ENCODE data around the gene ADAMTSL2.
"Not testable (repeated sequence)": the region's sequence is repeated elsewhere in the genome, so short reads cannot be mapped to it uniquely, and the experiment has no call there.

ADAMTSL2 gene

GRCh38 chr9:133560944-133561343 is 26.4 kb downstream of the ADAMTSL2 start:
- DNase-seq = no peak

DNA sequence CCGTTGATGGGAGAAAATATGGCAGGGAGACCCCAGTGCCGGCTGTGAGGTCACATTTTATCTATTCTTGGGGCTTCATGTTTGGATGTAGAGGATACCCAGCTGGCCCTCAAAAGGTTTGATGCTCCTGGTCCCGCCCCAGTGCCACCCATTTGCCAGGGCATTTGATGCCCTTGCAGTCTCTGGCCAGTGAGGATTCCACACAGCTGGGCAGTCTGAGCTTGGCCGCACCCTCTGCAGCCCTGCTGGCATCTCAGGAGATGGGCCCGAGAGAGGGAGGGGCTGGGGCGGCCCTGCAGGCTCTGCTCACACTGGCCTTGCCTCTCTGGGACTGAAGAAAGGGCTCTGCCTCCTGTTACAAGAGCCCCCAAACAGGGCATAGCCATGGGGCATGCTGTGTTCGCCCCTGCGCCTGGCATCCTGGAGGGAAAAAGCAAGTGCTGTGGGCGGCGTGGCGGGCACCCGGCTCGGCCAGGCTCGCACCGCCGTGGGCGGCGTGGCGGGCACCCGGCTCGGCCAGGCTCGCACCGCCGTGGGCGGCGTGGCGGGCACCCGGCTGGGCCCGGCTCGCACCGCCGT is 27.6 kb downstream of the ADAMTSL2 start:
- no peak for DNase-seq

- DNase-seq = no peak
These were observed 28.2 kb downstream of the ADAMTSL2 start for GRCh38 chr9:133562611-133563290.

DNA sequence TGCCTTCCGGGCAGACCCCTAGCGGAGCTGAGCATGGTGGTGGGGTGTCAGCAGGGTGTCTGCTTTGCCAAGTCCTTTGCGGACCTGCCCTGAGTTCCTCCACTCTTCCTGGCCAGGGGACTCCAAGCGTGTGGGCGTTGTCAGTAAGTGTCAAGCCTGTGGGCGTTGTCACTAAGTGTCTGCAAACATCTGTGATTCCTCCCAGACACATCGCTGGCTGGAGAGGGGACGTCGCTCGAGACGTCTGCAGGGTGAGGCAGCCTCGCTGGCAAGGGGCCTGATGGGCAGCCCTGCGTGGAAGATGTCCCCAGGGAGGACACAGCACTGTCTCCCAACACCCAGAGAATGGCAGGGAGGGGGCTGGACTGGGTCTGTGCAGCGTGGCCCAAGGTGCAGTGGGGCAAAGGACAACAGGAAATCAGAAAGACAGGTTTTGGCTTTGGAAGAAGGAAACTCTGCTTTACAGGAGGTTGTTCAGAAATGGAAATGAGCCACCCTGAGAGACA is 28.8 kb downstream of the ADAMTSL2 start:
- no peak for DNase-seq

DNA sequence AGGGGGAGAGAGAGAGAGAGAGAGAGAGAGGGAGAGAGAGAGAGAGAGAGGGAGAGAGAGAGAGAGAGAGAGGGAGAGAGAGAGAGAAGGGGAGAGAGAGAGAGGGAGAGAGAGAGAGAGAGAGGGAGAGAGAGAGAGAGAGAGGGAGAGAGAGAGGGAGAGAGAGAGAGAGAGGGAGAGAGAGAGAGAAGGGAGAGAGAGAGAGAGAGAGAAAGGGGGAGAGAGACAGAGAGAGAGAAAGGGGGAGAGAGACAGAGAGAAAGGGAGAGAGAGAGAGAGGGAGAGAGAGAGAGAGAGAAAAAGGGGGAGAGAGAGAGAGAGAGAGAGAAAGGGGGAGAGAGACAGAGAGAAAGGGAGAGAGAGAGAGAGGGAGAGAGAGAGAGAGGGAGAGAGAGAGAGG is 29.3 kb downstream of the ADAMTSL2 start:
- DNase-seq = not testable (repeated sequence)

DNA sequence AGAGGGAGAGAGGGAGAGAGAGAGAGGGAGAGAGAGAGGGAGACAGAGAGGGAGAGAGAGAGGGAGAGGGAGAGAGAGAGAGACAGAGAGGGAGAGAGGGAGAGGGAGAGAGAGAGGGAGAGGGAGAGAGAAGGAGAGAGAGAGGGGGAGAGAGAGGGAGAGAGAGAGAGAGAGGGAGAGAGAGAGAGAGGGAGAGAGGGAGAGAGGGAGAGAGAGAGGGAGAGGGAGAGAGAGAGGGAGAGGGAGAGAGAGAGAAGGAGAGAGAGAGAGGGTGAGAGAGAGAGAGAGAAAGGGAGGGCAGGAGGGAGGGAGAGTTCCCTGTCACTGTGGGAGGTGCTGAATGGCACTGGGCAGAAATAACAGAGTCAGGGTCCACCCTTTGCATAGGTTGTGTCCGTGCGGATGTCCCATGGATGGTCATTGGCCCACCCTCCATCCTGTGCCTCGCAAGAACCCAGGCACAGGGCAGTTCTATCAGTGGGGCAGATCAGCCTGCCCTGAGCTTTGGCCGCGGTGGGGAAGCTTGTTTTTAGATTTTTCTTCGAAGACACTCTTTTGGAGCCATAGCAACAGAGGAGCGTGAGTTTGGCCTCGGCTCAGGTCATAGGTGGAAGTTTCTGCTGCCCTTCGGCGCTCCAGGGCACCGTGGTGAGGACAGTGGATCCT is 30.1 kb downstream of the ADAMTSL2 start:
- no peak for DNase-seq

- DNase-seq = no peak
These were observed 31.9 kb downstream of the ADAMTSL2 start for GRCh38 chr9:133566382-133566781.

DNA sequence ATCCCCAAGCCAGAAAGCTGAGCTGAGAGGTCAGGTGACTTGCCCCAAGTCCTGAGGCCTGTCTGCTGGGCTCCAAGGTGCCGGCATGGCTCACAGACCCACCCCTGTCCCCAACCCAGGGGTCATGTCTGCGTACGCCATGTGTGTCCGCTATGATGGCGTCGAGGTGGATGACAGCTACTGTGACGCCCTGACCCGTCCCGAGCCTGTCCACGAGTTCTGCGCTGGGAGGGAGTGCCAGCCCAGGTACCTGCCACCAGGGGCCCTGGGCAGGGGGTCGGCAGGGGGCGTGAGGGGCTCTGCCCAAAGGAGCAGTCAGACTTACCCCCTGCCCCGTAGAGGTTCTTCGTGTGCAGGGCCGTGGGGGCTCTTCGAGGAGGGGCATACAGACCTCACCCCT is 32.3 kb downstream of the ADAMTSL2 start:
- DNase-seq = no peak

GRCh38 chr9:133568186-133568585 is 33.7 kb downstream of the ADAMTSL2 start:
- DNase-seq = no peak

DNA sequence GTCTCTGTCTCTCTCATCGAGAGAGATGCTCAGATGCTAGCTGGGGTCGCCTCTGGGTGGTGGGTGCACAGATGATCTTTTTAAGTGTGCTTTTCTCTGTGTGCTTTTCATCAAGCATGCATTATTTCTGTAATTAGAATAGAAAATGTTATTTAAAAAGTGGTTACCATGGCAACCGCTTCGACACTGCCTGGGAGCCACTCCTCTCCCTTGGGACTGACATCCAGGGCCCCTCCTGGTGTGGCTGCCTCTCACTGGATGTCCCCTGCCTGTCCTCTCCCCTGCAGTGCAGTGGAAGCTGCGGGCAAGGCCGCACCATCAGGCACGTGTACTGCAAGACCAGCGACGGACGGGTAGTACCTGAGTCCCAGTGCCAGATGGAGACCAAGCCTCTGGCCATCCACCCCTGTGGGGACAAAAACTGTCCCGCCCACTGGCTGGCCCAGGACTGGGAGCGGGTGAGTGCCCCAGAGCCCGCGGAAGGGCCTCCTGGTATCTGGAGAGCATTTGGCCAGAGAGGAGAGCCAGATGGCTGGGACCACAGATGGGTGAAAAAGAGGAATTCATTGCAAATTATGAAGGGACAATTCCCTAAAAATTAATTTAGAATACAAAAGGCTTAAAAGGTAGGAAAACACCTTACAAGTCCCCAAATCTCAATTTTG is 34.7 kb downstream of the ADAMTSL2 start:
- no peak for DNase-seq

DNA sequence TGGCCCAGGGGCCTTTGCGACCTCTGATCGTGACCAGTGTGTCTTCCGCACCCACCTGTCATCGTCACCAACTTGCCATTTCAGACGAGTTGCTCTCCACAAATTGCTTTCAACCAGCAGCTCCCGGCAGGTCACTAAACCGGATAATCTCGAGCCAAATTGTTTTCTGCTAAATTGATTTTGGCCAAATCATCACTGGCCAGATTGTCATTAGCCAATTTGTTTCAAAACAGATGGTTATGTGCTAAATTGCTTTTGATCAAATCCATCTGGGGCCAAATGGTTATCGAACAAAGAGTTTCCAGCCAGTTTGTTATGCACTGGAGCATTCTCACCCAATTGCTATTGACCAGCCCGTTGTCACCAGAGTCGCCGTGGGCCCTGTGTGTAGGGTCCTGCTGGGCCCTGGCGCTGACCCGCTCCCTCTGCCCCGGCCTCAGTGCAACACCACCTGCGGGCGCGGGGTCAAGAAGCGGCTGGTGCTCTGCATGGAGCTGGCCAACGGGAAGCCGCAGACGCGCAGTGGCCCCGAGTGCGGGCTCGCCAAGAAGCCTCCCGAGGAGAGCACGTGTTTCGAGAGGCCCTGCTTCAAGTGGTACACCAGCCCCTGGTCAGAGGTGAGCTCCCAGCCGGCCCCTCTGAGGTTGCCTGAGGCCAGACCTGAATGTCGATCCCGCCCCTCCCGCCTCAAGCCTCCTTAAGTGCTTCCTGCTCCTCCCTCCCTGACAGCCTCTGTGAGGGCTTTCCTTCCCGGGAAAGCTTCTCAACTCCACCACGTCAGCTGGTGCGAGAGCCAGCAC is 35.6 kb downstream of the ADAMTSL2 start:
- no peak for DNase-seq

DNA sequence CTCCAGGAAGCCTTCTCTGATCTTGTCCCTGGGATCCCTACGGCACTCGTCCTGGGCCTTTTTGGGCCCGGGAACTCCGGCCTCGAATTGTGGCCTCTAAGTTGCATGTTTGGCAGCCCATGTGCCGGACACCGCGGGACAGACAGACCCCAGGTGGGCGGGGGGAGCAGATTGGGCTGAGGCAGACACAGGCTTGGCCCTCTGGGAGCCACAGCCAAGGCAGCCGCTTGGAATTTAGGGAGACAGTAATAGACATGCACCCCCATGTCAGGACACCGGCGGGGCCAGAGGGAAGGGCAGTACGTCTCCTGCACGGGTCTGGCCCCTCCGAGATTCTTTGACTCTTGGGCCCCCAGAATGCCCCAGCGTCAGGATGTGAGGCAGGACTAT is 36.2 kb downstream of the ADAMTSL2 start:
- no peak for DNase-seq

DNA sequence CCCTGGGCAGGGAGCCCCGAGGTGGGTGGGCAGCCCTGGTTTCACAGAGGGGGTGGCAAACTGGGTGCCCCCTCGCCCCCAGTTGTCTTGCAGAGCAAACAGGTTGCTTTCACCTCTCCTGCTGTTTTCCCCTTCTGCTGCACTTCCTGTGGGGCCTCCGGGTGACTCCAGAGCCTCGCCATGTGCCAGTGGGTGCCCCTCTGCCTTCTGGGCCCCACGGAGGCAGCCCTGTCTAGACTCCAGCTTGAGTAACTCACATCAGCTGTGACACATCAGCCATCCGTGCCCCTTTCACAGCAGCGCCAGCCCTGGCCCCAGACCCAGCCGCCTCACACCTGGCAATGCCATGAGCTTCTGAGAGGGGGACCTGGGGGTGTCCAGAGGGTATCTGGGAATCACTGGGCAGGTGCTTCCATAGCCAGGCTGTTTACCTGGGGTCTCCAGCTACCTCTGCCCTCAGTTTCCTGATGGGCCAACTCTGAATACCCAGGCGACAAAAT is 36.9 kb downstream of the ADAMTSL2 start:
- DNase-seq = no peak

DNA sequence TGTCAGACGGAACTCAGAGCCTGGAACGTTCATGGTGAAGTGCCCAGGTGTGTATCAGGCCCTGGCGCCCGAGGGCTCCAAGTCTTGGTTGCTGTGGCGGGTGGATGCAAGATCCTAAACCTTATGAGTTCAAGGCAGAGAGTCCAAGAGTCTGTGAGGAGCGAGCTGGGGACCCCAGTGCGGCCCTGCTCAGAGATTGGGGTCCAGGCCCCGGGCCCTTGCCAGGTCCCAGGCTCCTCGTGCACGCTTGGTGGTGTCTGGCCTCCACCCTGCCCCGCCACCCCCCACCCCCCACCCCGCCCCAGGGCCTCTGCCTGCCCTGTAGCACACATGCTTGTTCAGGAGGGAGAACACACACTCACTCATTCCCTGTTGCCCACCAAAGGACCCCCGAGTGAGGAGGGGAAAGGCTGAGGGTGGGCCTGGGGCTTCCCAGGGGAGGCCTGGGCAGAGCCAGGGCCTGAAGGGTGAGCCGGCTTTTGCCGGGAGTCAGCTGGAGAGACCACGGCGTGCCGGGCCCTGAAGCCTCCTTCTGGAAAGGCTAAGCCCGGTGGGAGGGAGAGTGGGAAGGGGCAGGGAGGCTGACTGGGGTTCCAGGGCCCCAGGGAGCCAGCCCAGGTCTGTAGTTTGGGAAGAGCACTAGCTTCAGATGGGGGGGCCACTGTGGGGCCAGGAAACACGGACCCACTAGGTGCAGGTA is 37.5 kb downstream of the ADAMTSL2 start:
- no peak for DNase-seq

- no peak for DNase-seq
These were observed 38.4 kb downstream of the ADAMTSL2 start for GRCh38 chr9:133572821-133573361.

GRCh38 chr9:133573791-133574515 is 39.4 kb downstream of the ADAMTSL2 start:
- no peak for DNase-seq

GRCh38 chr9:133574771-133575170 is 40.3 kb downstream of the ADAMTSL2 start:
- no peak for DNase-seq

- no peak for DNase-seq
These were observed 40.9 kb downstream of the ADAMTSL2 start for GRCh38 chr9:133575186-133576030.

- no peak for DNase-seq
These were observed 41.7 kb downstream of the ADAMTSL2 start for GRCh38 chr9:133576031-133576874.

Data from stimulated activated CD4-positive, alpha-beta T cell treated with anti-CD3 and anti-CD28 coated beads, Interleukin-4, amount 100 ng/mL, for 1 hour (primary cell).